Measurements from ENCODE around the gene GALNT2.

The GALNT2 gene

GRCh38 chr1:230095938-230096337 is 28.9 kb downstream of the GALNT2 start:
- no peak for DNase-seq (ENCODE audit: low read depth)
- H3K4me3 ChIP-seq (ENCODE audit: low read depth, low read length): no peak overlapping the region
- no peak for TF ChIP-seq CTCF (IDR thresholded peaks at IDR 0.05; ENCODE audit: control insufficient read depth, extremely low read depth, insufficient read depth)

- TF ChIP-seq CTCF (IDR thresholded peaks at IDR 0.05; ENCODE audit: control insufficient read depth, extremely low read depth, insufficient read depth): no peak
- no peak for DNase-seq (ENCODE audit: low read depth)
- H3K4me3 ChIP-seq (ENCODE audit: low read depth, low read length): no peak overlapping the region
These were observed 30.3 kb downstream of the GALNT2 start for GRCh38 chr1:230097370-230097769.

DNA sequence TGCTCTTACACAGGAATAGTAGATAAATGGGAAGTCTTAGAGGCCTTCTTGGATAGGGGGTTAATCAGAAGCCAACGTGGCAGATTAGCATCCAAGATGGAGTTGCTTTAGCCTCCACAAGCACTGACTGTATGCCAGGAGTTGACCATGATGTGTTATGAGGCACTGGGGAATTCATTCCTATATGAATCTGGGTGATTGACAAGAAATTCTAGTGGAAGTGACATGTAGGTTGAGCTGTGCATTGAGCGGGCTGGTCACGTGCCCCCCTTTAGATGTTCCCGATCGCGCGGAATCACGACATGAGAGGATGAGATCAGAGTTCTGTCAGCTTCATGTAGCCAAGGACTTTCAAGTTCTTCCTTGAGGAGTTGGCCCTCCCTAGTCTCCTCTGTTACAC is 31.7 kb downstream of the GALNT2 start:
- no peak overlapping the region for H3K4me3 ChIP-seq (ENCODE audit: low read depth, low read length)
- no peak for TF ChIP-seq CTCF (IDR thresholded peaks at IDR 0.05; ENCODE audit: control insufficient read depth, extremely low read depth, insufficient read depth)
- no peak for DNase-seq (ENCODE audit: low read depth)

DNA sequence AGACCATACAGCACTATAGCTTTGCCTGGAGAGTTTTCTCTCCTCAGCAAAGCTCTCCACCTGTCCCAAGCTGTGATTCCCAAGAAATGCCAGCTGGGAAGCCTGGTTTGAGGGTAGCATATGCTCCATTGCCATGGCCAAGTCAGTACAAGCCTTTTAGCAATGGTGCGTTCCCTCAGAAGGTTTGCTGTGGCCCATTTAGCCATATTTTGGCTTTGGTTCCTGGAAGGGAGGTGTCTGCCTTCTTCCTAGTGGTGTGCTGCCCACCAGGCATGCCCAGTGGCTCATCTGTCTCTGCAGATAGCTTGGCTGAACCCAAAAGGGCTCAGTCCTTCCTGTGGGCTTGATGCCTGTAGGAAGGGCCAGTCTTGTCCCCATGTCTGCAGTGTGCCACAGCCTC is 32.4 kb downstream of the GALNT2 start:
- DNase-seq (ENCODE audit: low read depth): no peak
- no peak for TF ChIP-seq CTCF (IDR thresholded peaks at IDR 0.05; ENCODE audit: control insufficient read depth, extremely low read depth, insufficient read depth)

GRCh38 chr1:230100932-230101331 is 33.9 kb downstream of the GALNT2 start:
- no peak for DNase-seq (ENCODE audit: low read depth)
- H3K4me3 ChIP-seq (ENCODE audit: low read depth, low read length): no peak overlapping the region
- TF ChIP-seq CTCF (IDR thresholded peaks at IDR 0.05; ENCODE audit: control insufficient read depth, extremely low read depth, insufficient read depth): no peak

More for the DNA sequence above, 32.4 kb downstream of the GALNT2 start:
- no peak overlapping the region for H3K4me3 ChIP-seq (ENCODE audit: low read depth, low read length)

GRCh38 chr1:230101556-230101955 is 34.5 kb downstream of the GALNT2 start:
- DNase-seq (ENCODE audit: low read depth): no peak

More at GRCh38 chr1:230101556-230101955, 34.5 kb downstream of the GALNT2 start:
- H3K4me3 ChIP-seq (ENCODE audit: low read depth, low read length): no peak overlapping the region
- TF ChIP-seq CTCF (IDR thresholded peaks at IDR 0.05; ENCODE audit: control insufficient read depth, extremely low read depth, insufficient read depth): no peak
